ENCODE results near the gene RABEPK.

Gene RABEPK

GRCh38 chr9:125200216-125201047 lies at the start of gene RABEPK:
Gene RABEPK (plus strand): TSS chr9:125200542. CDS start chr9:125203014, 2,472 bp downstream.
- TF ChIP-seq GATA2 (IDR thresholded peaks at IDR 0.05; ENCODE audit: low read depth, low read length) (no peak), GATA3 (IDR thresholded peaks at IDR 0.05; ENCODE audit: low read depth, low read length) (no peak)

- TF ChIP-seq GATA2 (IDR thresholded peaks at IDR 0.05; ENCODE audit: low read depth, low read length) (no peak), GATA3 (IDR thresholded peaks at IDR 0.05; ENCODE audit: low read depth, low read length) (no peak)
These were observed 48.6 kb upstream of the RABEPK start for GRCh38 chr9:125151730-125152129.

- TF ChIP-seq GATA2 (IDR thresholded peaks at IDR 0.05; ENCODE audit: low read depth, low read length) (no peak), GATA3 (IDR thresholded peaks at IDR 0.05; ENCODE audit: low read depth, low read length) (no peak)
These were observed 46.5 kb upstream of the RABEPK start for GRCh38 chr9:125153712-125154367.

- no peak for TF ChIP-seq GATA3 (IDR thresholded peaks at IDR 0.05; ENCODE audit: low read depth, low read length)
- TF ChIP-seq GATA2 (IDR thresholded peaks at IDR 0.05; ENCODE audit: low read depth, low read length): no peak
These were observed 43.8 kb upstream of the RABEPK start for GRCh38 chr9:125156551-125156950.

GRCh38 chr9:125160750-125161149 lies 39.6 kb upstream of the RABEPK start:
- no peak for TF ChIP-seq GATA3 (IDR thresholded peaks at IDR 0.05; ENCODE audit: low read depth, low read length)
- TF ChIP-seq GATA2 (IDR thresholded peaks at IDR 0.05; ENCODE audit: low read depth, low read length): no peak

- TF ChIP-seq GATA2 (IDR thresholded peaks at IDR 0.05; ENCODE audit: low read depth, low read length) (no peak), GATA3 (IDR thresholded peaks at IDR 0.05; ENCODE audit: low read depth, low read length) (no peak)
These were observed 38.9 kb upstream of the RABEPK start for GRCh38 chr9:125161284-125161918.

GRCh38 chr9:125166762-125167161 lies 33.6 kb upstream of the RABEPK start:
- TF ChIP-seq GATA2 (IDR thresholded peaks at IDR 0.05; ENCODE audit: low read depth, low read length) (no peak), GATA3 (IDR thresholded peaks at IDR 0.05; ENCODE audit: low read depth, low read length) (no peak)

GRCh38 chr9:125169895-125170294 lies 30.4 kb upstream of the RABEPK start:
- no peak for TF ChIP-seq GATA2 (IDR thresholded peaks at IDR 0.05; ENCODE audit: low read depth, low read length)
- no peak for TF ChIP-seq GATA3 (IDR thresholded peaks at IDR 0.05; ENCODE audit: low read depth, low read length)

GRCh38 chr9:125172031-125172755 lies 28.1 kb upstream of the RABEPK start:
- TF ChIP-seq GATA3 (IDR thresholded peaks at IDR 0.05; ENCODE audit: low read depth, low read length) (no peak), GATA2 (IDR thresholded peaks at IDR 0.05; ENCODE audit: low read depth, low read length) (no peak)

GRCh38 chr9:125176636-125177035 lies 23.7 kb upstream of the RABEPK start:
- TF ChIP-seq GATA3 (IDR thresholded peaks at IDR 0.05; ENCODE audit: low read depth, low read length) (no peak), GATA2 (IDR thresholded peaks at IDR 0.05; ENCODE audit: low read depth, low read length) (no peak)

- no peak for TF ChIP-seq GATA2 (IDR thresholded peaks at IDR 0.05; ENCODE audit: low read depth, low read length)
- TF ChIP-seq GATA3 (IDR thresholded peaks at IDR 0.05; ENCODE audit: low read depth, low read length): no peak
These were observed 22.5 kb upstream of the RABEPK start for GRCh38 chr9:125177888-125178287.

GRCh38 chr9:125180876-125181275 lies 19.5 kb upstream of the RABEPK start:
- no peak for TF ChIP-seq GATA3 (IDR thresholded peaks at IDR 0.05; ENCODE audit: low read depth, low read length)
- no peak for TF ChIP-seq GATA2 (IDR thresholded peaks at IDR 0.05; ENCODE audit: low read depth, low read length)

GRCh38 chr9:125183054-125183453 lies 17.3 kb upstream of the RABEPK start:
- TF ChIP-seq GATA3 (IDR thresholded peaks at IDR 0.05; ENCODE audit: low read depth, low read length): no peak
- no peak for TF ChIP-seq GATA2 (IDR thresholded peaks at IDR 0.05; ENCODE audit: low read depth, low read length)

GRCh38 chr9:125183561-125183960 lies 16.8 kb upstream of the RABEPK start:
- TF ChIP-seq GATA3 (IDR thresholded peaks at IDR 0.05; ENCODE audit: low read depth, low read length) (no peak), GATA2 (IDR thresholded peaks at IDR 0.05; ENCODE audit: low read depth, low read length) (no peak)
